ENCODE data around the gene MYRIP.

GRCh38 chr3:40169983-40170382 lies 360.6 kb downstream of the MYRIP start:
- TF ChIP-seq REST (IDR thresholded peaks at IDR 0.05; ENCODE audit: low read depth, low read length): no peak
- no peak for TF ChIP-seq CHD4 (IDR thresholded peaks at IDR 0.05)
- TF ChIP-seq POLR2AphosphoS5 (IDR thresholded peaks at IDR 0.05; ENCODE audit: low read length): no peak
- no peak for TF ChIP-seq FOXM1 (IDR thresholded peaks at IDR 0.05; ENCODE audit: low read depth, low read length)
- no peak for TF ChIP-seq CTCF (IDR thresholded peaks at IDR 0.05 in 2 of 3, conservative IDR thresholded peaks at IDR 0.05 in 1 of 3; ENCODE audit: control insufficient read depth in 2 of 3, extremely low read depth in 1 of 3, insufficient read depth in 1 of 3, low read depth in 3 of 3, low read length in 3 of 3)
- no peak for TF ChIP-seq MXI1 (IDR thresholded peaks at IDR 0.05; ENCODE audit: low read depth, low read length)
- TF ChIP-seq ZNF274 (IDR thresholded peaks at IDR 0.05; ENCODE audit: insufficient read depth, insufficient read length): no peak
- TF ChIP-seq SRF (IDR thresholded peaks at IDR 0.05; ENCODE audit: low read depth in 2 of 2, low read length in 2 of 2): no peak
- no peak for TF ChIP-seq NR2C2 (IDR thresholded peaks at IDR 0.05; ENCODE audit: borderline replicate concordance, control insufficient read depth, insufficient read length, low read depth)
- no peak for TF ChIP-seq YY1 (IDR thresholded peaks at IDR 0.05; ENCODE audit: low read depth, low read length)
- no peak for TF ChIP-seq EZH2 (IDR thresholded peaks at IDR 0.05; ENCODE audit: borderline replicate concordance, control insufficient read depth, low read depth, low read length)
- no peak for TF ChIP-seq SMC3 (IDR thresholded peaks at IDR 0.05; ENCODE audit: borderline replicate concordance, low read length)
- TF ChIP-seq TCF12 (IDR thresholded peaks at IDR 0.05; ENCODE audit: low read depth, low read length): no peak

Data from GM12878 (cell line).